ENCODE results near the gene WBP2. TPM values are rescaled to one million over a fixed set of nuclear protein-coding genes. Genes with fewer than 3 reads are reported as not detected.

WBP2 gene
- total RNA-seq: 57.5 TPM

DNA sequence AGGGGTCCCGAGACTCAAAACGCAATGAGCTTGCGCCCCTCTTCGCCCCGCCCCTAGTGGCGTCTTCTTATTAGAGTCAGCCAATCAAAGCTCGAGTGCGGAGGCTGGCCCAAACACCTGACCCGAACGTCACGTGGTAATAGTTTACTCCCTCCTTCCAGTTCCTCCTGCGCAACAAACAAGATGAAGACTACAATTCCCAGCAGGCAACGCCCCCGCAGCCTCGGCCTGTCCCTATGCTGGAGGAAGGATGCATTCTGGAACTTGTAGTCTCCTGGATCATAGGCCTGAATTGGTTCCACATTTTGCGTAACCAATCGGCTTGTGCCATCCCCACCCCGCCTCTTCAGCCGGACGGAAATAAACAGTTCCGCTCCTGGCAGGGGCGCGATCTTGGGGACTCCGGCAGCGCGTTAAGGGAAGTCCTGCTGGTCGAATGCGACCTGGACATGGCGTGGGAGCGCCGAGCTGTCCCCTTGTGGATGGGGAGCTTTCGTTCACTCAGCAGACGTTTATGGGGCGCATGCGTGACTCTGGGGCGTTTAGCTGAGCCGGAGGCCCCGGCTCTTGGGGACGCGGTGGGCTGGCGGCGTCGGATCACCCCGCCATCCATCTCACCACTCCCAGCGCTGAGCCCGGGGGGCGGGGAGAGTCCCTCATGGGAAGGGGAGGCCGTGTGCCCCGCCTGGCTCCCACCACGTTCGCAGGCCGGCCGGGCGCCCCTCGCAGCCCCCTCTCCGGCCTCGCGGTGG is at the start of gene WBP2:
TSS of gene WBP2 (minus strand) at position 26 of the 752 bp plus-strand sequence. CDS start 38 bp downstream, outside the sequence.
- ATAC-seq: peak; percentile 98

DNA sequence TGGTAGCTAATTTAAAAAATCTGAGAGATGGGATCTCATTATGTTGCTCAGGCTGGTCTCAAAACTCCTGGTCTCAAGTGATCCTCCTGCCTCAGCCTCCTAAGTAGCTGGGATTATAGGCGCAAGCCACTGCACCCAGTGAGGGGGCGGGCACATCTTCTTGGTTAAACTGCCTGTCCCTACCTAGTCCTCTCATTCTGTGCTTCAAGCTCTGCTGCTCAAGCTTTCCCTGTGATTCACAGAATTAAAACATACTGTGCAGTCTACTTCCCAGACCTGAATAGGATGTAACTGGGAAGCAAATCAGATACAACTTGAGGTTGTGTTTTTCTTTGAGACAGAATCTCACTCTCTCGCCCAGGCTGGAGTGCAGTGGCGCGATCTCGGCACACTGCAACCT is 47.3 kb upstream of the WBP2 start:
- ATAC-seq: no peak

DNA sequence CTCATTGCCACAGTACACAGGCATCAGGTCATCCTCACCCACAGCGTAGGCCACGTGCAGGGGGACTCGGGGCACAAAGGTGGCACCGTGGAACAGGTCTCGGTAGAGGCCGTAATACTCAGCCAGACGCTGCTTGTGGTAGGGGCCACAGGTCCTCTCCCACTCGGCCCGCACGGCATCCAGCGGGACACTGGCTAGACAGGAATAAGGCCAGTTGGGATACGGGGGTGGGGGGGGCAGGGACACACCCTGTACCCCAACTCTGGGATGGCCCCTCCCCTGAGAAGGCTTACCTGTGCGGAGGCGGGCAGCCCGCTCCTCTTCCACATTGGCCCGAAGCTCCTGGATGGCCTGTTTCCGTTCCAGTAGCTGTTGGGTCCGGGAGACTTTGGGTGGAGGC is 46.6 kb upstream of the WBP2 start:
- ATAC-seq: no peak

GRCh38 chr17:75900691-75901533 is 45.8 kb upstream of the WBP2 start:
- no peak for ATAC-seq

DNA sequence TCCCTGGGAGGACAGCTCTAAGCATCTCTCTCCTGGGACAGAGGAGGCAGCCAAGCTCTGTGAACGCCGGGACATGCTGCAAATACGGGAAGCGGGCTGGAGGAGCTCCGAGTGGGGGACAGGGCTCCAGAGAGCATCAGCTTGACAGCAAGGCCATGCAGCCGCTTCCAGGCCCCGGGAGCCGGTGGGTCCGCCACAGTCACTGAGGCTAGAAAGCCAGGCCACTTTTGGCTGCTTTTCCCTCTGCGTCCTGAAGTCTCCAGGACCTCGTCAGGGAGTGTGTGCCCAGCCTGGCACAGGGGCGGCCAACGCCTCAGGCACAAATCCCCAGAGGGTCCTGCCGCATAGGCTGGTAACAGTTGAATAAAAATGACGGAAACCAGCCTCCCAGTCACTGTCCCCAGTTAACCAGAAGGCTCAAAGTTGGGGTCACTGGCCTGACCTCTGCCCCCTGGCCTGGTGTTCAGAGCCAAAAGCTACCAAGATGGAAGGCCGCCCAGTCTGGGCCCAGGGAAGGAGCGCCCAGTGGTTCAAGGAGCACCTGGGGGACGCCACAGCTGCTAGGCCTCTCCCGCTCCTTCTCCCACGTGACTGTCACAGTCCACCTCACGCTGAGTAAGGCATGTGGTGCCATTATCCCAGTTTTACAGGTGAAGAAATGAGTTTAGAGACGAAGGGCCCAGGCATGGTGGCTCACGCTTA is 44.8 kb upstream of the WBP2 start:
- no peak for ATAC-seq

DNA sequence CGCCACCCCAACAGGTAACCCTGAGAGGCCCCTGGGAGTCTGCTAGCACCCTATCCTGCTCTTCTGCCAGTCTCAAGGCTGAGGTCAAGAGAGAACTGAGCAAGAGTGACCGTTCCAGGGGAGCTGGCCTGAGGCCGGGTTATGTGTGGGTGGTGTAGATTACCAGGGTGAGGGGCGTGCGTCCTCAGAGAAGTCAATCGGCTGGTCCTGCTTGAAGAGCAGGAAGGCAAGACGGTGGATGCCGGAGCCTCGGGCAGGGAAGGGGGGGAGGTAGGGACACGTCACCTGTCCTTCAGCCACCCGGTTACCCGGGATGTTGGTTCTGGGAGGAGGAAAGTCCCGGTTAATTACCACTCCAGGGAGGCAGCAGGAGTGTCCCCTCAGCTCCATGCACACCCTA is 44.2 kb upstream of the WBP2 start:
- ATAC-seq: no peak

GRCh38 chr17:75898791-75899190 is 43.7 kb upstream of the WBP2 start:
- ATAC-seq: no peak

DNA sequence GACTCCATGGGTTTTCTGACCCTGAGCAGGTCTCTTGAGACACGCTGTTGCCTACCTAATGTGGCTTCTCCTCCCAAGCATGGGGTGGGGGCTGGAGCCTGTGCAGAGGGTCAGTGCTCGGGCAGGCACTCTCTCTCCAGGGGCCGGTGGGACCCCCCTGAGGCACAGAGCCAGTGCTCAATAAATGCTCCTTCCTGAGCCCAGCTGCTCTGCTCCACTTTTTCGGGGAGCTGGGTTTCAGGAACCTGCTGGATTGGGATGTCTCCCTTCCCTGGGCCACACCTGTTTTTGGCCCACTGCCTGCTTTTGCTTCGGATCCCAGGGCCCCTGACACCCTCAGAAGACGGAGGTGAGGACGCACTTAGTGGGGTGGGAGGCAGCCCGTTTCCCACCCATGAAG is 42.9 kb upstream of the WBP2 start:
- ATAC-seq: no peak

DNA sequence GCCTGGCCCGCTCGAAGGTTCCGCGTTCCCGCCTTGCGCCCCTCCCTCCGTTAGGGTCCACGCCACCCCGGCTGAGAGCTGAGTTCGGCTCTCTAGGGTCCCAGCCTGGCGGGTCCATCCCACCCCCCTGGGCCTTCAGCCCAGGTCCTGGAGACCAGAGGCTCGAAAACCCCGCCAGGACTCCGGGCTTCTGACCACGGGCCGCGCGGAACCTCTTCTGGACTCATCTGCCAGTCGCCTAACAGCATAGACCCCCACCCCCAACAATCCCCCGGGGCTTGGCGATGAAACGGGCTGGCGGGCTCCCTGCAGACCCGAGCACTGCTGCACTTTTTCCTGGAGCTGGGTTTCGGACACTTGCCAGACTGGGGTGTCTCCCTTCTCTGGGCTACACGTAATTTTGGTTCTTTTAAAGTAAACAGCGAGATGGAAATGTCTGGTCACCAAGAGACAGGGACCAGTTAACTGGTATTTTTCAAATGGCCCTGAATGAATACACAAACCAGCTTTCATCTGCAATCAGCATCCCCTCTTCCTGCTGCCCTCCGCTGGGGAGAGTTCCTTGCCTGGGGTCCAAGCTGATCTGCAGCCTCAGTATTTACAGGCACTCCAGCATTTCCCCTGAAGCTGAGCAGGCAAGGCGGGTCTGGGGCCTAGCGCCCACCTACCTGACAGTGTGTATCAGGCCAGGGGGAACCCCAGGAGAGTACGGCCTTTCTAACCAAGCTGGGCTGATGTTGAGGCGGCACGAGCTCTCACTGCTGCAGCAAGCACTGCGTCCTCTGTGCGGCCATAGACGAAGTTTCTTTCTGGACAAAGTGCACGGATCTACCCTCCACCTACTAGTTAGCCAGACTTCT is 42.3 kb upstream of the WBP2 start:
- no peak for ATAC-seq

DNA sequence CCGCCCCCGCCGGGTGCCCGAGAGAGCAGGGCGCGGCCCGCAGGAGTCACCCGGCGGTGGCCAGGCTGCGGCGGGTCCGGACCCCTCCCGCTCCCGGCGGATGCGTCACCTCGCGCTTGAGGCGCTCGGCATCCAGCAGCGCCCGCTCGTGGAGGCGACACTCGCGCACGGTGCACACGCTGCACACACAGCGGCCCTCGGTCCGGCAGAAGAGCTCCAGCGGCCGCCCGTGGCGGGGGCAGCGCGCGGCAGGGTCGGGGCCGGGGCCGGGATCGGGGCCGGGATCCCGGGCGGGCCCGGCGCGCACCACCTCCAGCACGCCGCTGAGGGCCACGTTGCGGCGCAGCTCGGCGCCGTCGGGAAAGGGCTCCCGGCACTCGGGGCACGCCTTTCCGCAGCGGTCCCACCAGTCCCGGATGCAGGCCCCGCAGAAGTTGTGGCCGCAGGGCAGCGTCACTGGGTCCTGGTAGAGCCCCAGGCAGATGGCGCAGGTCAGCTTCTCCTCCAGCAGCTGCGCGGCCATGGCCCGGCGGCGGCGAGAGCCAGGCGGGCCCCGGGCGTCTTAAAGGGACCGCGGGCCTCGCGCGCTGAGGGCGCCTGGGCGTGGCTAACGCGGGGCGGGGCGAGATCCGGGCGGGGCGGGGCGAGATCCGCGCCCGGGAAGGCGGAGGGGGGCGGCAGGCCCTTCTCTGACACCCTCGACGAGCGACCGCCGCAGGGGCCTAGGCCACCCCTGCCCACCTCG is 41.5 kb upstream of the WBP2 start, which contains the start of gene TRIM65:
TSS of gene TRIM65 (minus strand) at position 537 of the 745 bp plus-strand sequence. CDS start at position 523, 14 bp downstream.
- ATAC-seq: peak; percentile 80

- ATAC-seq: peak; percentile 12
Observed at GRCh38 chr17:75895370-75896155, 40.4 kb upstream of the WBP2 start.

GRCh38 chr17:75894049-75894733 is 39.1 kb upstream of the WBP2 start:
- ATAC-seq: no peak

DNA sequence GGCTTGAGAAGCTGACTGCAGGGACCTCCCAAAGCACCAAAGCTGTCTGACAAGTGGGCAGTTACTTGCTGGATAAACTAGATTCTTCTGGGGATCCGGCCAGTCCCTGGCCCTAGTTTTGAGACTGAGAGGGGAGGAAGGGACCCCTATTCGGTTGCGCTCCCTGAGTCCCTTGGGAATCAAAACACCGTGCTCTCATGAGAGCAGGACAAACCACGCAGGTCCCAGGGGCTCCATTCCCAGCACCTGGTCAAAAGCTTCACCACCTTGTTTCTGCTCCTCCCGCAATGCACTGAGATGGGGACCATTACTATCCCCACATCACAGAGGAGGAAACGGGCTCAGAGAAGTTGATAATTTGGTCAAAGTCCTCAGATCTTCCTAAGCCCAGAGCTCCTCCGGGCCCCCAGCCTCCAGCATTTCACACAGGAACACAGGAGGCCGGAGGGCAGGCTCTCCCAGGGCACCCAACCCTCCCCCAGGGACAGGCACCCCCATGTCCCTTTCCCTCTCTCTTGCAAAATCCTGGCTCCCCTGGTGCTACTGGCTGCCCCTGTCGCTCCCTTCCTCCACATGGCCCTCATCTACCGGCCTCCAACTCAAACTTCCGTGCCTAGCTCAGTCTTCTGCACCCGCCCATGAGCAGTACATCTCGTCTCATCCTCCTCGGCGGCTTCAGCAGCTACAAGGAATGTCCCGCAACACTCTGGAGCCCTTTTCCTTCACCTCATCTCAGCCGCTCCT is 38.3 kb upstream of the WBP2 start:
- no peak for ATAC-seq

- ATAC-seq: no peak
Observed at GRCh38 chr17:75892556-75893224, 37.6 kb upstream of the WBP2 start.

DNA sequence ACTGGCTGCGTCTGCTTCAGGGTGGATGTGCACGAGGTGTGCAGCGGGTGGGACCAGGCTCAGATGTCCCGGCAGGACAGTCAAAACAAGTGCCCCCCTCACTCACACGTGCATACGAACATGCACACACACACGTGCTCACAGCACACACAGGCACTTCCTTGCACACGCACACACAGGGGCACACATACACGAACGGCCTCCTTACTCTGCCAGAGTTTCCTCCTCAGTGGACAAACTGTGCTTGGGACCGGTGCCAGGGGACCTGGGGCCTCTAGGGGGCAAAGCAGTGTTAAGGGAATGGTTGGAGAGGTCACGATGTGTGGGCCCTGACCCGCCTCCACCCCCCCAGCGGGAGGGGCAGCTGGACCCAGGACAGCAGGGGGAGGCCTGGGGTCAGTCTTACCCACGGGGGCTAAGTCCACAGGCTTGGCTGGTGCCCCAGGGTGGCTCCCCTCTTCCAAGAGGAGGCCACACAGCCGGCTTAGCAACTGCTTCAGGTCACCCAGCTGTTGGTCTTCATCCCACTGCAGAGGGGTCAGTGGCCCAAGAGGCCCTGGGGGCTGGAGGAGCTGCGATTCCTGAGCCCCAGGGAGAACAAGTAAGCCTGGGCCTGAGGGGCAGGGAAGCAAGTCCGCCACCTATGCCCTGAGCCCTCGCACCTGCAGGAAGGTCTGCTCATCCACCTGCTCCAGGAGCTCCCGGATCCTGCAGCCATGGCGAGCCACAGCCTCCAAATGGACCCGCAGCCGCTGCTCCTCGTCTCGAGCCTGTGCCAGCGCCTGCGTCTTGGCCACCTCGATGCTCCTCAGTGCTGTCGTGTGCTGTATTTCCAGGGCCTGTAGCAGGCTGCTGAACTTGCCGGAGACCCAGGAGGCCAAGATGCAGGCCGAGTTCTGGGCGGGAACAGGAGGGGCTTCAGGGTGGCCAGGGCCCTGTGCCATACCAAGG is 36.7 kb upstream of the WBP2 start:
- no peak for ATAC-seq

- ATAC-seq: no peak
Observed at GRCh38 chr17:75891022-75891604, 36.0 kb upstream of the WBP2 start.

DNA sequence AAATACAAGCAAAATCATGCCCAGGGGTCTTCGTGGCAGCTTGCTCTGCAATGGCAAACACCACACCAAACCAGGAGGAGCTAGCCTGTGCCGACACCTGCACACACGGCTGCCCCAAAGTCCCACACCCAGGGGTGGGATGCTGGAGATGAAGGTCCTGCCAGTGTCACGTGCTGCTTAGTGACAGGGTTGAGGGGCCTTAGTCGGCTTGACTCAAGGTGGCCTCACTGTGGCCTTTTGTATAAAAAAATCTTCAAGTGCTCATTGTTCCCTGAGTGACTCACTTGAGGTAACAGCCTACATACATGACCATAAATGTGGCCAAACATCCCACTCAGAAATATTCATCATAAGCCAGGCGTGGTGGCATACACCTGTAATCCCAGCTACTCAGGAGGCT is 34.3 kb upstream of the WBP2 start:
- peak; percentile 15 for ATAC-seq
